ENCODE results near the gene HVCN1.

The HVCN1 gene

DNA sequence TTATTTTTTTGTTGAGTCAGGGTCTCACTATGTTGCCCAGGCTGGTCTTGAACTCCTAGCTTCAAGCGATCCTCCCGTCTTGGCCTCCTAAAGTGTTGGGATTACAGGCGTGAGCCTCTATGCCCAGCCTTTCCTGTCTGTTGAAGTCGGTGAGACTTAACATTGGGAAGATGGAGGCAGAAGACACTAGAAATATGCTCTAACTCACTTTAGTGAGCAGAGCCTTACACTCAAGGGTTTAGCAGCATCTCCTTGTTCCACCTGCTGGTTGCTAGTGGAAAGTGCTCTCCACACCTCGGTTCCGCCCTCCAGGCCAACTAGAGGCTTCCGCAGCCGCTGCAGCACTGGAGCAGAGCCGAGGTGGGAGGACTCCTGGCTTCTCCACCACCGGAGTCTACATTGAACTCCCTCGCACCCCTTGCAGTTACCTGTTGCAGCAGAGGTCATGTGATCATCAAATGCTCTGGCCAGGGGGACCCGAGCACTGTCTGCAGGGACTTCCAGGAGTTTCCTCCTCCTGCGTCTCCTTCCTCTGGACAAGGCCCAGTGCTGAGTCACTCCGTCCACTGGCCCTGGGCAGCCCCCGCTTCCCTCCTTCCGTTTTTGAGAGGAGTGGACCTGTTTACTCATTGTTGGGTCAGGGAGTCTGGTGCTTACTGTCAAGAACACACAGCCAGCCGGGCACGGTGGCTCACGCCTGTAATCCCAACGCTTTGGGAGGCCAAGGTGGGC, 9.4 kb upstream of the HVCN1 start:
- peak; percentile 85 for DNase-seq

- DNase-seq, result no peak
These were observed 8.3 kb upstream of the HVCN1 start for GRCh38 chr12:110697236-110697635.

DNA sequence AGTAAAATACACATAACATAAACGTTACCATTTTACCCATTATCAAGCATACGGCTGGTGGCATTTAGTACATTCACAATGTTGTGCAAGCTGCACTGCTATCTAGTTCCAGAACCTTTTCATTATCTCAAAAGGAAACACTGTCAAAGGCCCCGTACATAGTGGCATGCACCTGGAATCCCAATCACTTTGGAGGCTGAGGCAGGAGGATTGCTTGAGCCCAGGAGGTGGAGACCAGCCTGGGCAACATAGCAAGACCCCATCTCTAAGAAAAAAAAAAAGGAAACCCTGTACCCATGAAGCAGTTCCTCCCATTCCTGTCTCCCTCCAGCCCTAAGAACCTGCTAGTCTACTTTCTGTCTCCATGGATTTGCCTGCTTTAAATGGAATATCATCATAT, 7.4 kb upstream of the HVCN1 start:
- no peak for DNase-seq

DNA sequence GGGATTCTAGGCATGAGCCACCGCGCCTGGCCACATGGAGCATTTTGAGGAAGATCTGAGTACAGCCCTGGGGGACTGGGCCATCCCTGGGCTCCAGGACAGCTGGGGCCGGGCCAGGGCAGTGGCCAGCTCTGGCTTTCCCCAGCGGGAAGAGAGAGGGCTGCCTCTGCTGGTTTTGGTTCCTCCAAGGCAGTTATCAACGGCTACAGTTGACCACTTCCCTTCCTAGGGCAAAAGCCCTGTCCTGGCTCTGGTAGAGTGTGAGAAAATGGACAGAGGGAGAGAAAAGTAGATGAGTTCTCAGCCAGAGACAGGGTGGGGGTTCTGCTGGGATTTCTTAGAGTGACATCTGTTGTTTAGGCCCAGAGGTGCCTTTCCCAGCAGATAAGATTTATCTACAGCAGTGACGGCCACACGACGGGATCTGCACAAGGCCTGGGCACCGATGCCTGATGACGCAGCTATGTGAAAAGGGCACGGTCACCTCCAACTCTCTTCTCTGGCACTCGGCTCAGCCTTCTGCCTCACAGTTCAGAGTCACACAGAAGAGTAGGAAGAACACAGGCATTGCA, 5.5 kb upstream of the HVCN1 start:
- no peak for DNase-seq

- DNase-seq, result no peak
These were observed 4.8 kb upstream of the HVCN1 start for GRCh38 chr12:110693731-110694130.

GRCh38 chr12:110690127-110690430, 1.2 kb upstream of the HVCN1 start:
- DNase-seq, result no peak

- DNase-seq, result peak; percentile 77
These were observed 589 bp upstream of the HVCN1 start for GRCh38 chr12:110689281-110690126.

GRCh38 chr12:110687396-110688169, 1.3 kb downstream of the HVCN1 start:
- DNase-seq, result no peak

DNA sequence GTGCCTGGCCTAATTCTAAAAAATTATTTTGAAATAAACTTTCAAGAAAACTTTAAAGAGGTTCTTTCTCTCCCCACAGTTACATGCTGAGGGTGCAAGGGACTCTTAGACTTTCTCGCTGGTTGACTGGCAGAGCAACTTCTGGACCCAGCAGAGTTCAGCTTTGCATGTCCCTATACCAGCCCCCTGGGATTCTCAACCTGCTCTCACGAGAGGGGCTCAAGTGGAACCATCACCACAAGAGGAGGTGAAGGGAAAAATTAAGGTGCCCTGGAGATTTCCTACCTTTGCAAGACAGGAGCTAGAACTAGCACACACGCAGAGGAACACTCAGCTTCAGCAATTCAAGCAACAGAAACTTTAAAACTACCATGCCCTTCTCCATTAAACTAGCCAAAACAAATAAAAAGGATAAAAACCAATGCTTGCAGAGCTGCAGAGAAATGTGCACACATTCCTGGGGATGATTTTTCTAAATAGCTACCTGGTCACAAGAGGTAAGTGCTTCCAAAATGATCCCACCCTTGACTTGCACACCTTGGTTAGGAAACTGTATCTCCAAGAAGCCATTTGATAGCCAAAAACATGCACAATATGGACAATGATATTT, 2.5 kb downstream of the HVCN1 start:
- no peak for DNase-seq

DNA sequence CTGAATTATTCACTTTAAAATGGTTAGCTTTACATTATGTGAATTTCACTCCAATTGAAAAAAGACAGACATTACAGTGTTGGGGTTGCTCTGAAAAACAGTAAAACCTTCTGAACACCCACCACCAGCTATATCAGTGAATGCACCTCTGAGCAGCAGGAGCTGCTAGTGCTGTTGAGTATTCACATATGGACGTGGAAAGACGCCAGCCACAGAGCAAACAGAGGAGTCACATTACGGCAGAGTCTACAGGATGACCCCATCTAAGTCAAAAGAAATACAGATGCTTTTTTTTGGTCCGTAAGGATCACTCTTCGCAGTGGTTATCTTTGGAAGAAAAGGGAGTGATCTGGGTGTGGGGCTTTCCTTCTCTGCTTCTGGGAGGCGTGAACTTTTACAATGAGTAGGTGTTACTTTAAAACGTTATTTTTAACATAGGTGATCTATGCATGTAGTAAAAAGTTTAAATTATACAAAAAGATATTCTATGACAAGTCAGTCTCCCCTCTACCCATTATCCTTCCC, 4.5 kb downstream of the HVCN1 start:
- no peak for DNase-seq

- no peak for DNase-seq
These were observed 5.0 kb downstream of the HVCN1 start for GRCh38 chr12:110683888-110684287.

- DNase-seq, result no peak
These were observed 8.9 kb downstream of the HVCN1 start for GRCh38 chr12:110680032-110680431.

DNA sequence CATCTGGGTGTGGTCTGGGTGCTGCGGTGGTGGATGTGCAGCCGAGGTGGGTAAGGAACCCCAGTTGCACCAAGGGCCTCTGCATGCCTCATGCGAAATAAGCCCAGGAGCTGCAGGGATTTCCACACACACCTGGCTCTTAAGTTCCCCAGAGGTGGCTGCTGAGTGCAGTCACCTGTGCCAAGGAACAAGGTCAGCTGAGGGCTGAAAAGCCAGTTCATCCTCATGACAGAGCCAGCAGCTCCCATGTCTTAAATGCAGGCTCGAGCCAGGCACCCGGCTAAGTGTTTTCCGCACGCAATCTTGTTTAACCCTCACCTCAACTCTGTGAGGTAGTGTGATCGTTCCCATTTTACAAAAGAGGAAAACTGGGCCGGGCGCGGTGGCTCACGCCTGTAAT, 9.7 kb downstream of the HVCN1 start:
- DNase-seq, result no peak

DNA sequence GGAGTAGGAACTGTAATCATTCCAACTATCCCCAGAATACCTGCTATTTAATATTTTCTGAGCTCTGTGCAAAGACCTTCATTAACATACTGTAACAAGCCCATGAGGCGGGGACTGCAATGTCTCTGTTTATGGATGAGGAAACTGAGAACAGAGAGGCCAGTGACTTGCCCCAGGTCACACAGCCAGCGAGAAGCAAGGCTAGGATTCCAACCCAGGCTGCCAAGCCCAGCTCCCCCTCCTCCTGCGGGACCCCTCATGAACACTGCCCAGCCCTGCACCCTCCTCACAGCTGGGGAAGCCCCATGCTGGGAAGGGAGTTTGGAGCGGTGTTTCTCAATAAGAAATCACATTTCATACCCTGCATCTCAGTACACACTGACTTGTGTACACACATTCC, 10.9 kb downstream of the HVCN1 start:
- no peak for DNase-seq

DNA sequence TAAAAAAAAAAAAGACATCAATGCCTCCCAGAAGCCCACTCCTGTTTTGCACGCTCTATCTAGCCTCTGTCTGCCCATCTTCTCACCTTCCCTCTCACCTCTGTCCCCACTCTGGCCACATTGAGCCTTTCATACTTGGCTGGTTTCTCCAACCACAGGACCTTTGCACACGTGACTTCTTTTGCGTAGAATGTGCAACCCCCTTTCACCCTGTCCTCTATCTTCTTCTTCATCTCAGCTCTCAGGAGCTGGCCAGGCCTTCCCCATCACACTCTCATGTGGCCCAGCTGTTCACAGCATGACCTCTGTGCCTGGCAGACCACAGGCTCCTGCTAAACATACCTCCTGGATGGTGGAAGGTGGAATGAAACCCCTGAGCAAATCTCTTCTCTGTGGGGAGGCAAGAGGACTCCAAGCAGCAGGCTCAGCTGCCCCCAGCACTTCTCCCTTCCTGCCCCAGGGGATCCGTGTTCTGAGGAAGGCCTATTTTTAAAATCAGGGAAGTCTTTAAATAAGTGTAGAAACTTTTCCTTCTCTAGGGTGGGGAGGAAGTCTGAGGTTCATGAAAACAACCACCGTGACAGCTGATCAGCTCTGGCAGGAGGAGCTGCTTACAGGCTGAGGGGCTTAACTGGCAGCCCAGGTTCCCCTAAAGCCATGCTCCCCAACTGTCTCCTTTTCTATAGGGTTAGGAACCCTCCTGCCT, 11.6 kb downstream of the HVCN1 start:
- DNase-seq, result no peak

DNA sequence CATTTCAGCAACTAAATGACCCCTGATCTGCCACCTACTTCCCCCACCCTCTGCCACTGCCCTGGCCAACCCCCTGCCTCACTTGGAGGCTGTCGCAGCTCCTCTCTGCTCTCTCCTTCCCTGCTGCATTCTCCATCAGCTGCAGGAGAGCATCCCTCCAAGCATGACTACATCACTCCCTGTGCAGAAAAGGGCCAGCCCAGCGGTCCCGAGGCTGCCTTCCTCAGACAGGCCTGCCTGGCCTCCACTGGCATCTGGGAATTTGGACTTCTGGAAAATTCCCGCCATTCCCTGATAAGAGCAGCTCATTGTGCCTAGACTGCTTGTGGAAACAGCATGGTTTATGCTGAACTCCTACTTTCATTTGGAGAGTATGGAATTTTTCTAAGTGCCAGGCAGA, 12.7 kb downstream of the HVCN1 start:
- no peak for DNase-seq

GRCh38 chr12:110670161-110670701, 18.7 kb downstream of the HVCN1 start:
- DNase-seq, result no peak

DNA sequence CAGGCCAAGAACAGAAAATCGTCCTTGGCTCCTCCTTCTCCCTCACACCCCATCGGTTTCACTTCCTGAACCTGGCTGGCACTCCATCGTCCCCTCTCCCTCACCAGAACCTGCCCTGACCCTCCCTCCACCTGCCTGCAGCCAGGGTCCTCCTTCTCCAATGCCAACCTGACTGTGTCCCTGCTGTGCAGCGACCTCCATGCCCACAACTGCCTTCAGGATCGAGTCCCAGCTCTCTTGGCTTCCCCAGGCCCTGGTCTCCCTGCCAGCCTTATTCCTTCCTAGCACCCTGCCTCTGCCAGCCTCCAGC, 19.8 kb downstream of the HVCN1 start:
- no peak for DNase-seq

GRCh38 chr12:110668480-110669192, 20.3 kb downstream of the HVCN1 start:
- no peak for DNase-seq

DNA sequence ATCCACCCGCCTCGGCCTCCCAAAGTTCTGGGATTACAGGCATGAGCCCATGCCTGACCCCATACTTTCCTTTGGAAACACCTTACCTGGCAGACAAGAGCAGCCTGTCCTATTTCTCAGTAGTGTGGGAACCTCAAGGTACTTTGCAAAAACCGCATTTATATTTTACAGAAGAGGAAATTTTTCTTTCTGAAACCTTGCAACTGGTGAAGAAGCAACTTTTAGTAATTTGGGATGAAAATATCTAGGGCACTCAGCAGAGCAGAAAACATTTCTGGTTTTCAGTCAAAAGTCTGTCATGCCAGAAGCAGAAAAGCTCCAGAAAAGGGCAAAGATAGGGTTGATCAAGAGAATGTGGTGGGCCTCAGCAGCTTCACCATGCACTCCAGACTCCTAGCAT, 21.2 kb downstream of the HVCN1 start:
- no peak for DNase-seq

GRCh38 chr12:110666892-110667291, 22.0 kb downstream of the HVCN1 start:
- DNase-seq, result no peak

Measured in activated CD8-positive, alpha-beta memory T cell treated with anti-CD3 and anti-CD28 coated beads, Interleukin-2, amount 50 U/mL, for 48 hours (primary cell).